Lung (tissue), 12 donors: Measurements from ENCODE around the gene WDR64. TPM values are rescaled to one million over a fixed set of nuclear protein-coding genes. Genes with fewer than 3 reads are reported as not detected.

Experiments used
- ATAC-seq: fragments of 200-7000 bp; cut with Tn5 transposase; one replicate; pipeline ENCODE4 v1.9.1; 2020; ENCODE audit warnings: moderate number of reproducible peaks; ENCODE audit not compliant: insufficient read depth, low FRiP score
- DNase-seq, 3 donors: peaks; one replicate each; pipeline ENCODE4 v3.0.0-alpha.2; 2013 to 2017
- H3K27ac ChIP-seq, 2 donors: one replicate each; pipeline ENCODE4 v1.5.1; 2013; ENCODE audit warnings: mild to moderate bottlenecking in 2 of 2, moderate library complexity in 2 of 2, control low read depth in 1 of 2, inconsistent platforms in 1 of 2, low read depth in 1 of 2, low read length in 1 of 2
- H3K27me3 ChIP-seq, 3 donors: one replicate each; pipeline ENCODE4 v1.5.1; 2013; ENCODE audit warnings: low read length in 2 of 3; ENCODE audit not compliant: control insufficient read depth in 3 of 3, insufficient read depth in 3 of 3
- H3K36me3 ChIP-seq, 4 donors: one replicate each; pipeline ENCODE4 v1.5.1; 2013; ENCODE audit warnings: low read length in 4 of 4, mild to moderate bottlenecking in 1 of 4, moderate library complexity in 1 of 4; ENCODE audit not compliant: control insufficient read depth in 4 of 4, insufficient read depth in 4 of 4
- H3K4me1 ChIP-seq, 5 donors: one replicate each; pipeline ENCODE4 v1.5.1; 2013; ENCODE audit warnings: low read length in 5 of 5, mild to moderate bottlenecking in 2 of 5, moderate library complexity in 1 of 5; ENCODE audit not compliant: control insufficient read depth in 5 of 5, insufficient read depth in 5 of 5
- H3K4me3 ChIP-seq: one replicate; pipeline ENCODE4 v1.5.1; 2013; ENCODE audit warnings: mild to moderate bottlenecking, control low read depth, moderate library complexity
- H3K9ac ChIP-seq, 2 donors: one replicate each; pipeline ENCODE4 v1.5.1; 2013; ENCODE audit warnings: low read length in 2 of 2, control low read depth in 1 of 2; ENCODE audit not compliant: insufficient read depth in 1 of 2
- H3K9me3 ChIP-seq, 4 donors: one replicate each; pipeline ENCODE4 v1.5.1; 2013; ENCODE audit warnings: low read length in 3 of 4, mild to moderate bottlenecking in 1 of 4, moderate library complexity in 1 of 4; ENCODE audit not compliant: control insufficient read depth in 4 of 4, insufficient read depth in 3 of 4
- CTCF ChIP-seq: IDR thresholded peaks from 2 replicates; pipeline ENCODE4 v1.5.1; 2012; ENCODE audit warnings: mild to moderate bottlenecking; ENCODE audit errors: control extremely low read depth, extremely low read depth
- WGBS, 2 donors: extraction: QIAGEN DNeasy Blood & Tissue Kit; methylation state at CpG; one replicate each; pipeline ENCODE4 v1.1.7; 2013; 5-methylcytosine and 5-hydroxymethylcytosine counted together
- polyA plus RNA-seq, 2 donors: library from polyadenylated mRNA; stranded (reverse); fragments of 200-250 nt; gene quantifications; one replicate each; pipeline ENCODE4 v1.2.1, GENCODE V29; 2013
- total RNA-seq, 2 donors: library from RNA; depleted of rRNA in 1 of 2; stranded (reverse); fragments of >200 nt in 1 of 2; gene quantifications; one replicate each; pipeline ENCODE4 v1.2.1, GENCODE V29; 2014 to 2021
- donor health status: control.
- donor health status: control.
- donor health status: Bipolar disorder and iron deficiency.
- donor health status: healthy.
- donor health status: DM: yes; HTN: yes; CAD: no.

WDR64 gene
- total and polyA plus RNA-seq, 4 donors = not detected

- Histone ChIP-seq H3K4me1 (no peaks in the 10 kb centered on the region), H3K4me3 (no peak overlapping the region), H3K9me3 (no peaks in the 10 kb centered on the region), H3K27ac (no peak overlapping the region), H3K36me3 (no peaks in the 10 kb centered on the region), H3K27me3 (peaks cover 0 to 2% (median 0%) of the 10 kb centered on the region in 3 donors), H3K9ac (no peak overlapping the region)
- TF ChIP-seq CTCF = no peak
- 64 to 73% methylated on average over 2 of the region's 2 CpGs for WGBS, 2 donors
- DNase-seq (no peak), ATAC-seq (no peak)
Observed at GRCh38 chr1:241836941-241837340, 184.9 kb downstream of the WDR64 start.

GRCh38 chr1:241837416-241837815 is 185.3 kb downstream of the WDR64 start:
- DNase-seq = no peak
- peaks cover 0 to 2% (median 0%) of the 10 kb centered on the region in 3 donors for H3K27me3 ChIP-seq
- H3K4me1 ChIP-seq = no peaks in the 10 kb centered on the region
- no peak for ATAC-seq
- WGBS, 2 donors = 86 to 91% methylated on average over 5 of the region's 5 CpGs
- H3K4me3 ChIP-seq = no peak overlapping the region
- no peak overlapping the region for H3K9ac ChIP-seq
- no peaks in the 10 kb centered on the region for H3K9me3 ChIP-seq
- no peak for TF ChIP-seq CTCF
- H3K36me3 ChIP-seq = no peaks in the 10 kb centered on the region
- H3K27ac ChIP-seq = no peak overlapping the region

- no peak overlapping the region for H3K9ac ChIP-seq
- 75 to 81% methylated on average over 4 of the region's 4 CpGs for WGBS, 2 donors
- ATAC-seq = no peak
Observed at GRCh38 chr1:241837901-241838300, 185.8 kb downstream of the WDR64 start.

More at GRCh38 chr1:241837901-241838300, 185.8 kb downstream of the WDR64 start:
- H3K4me3 ChIP-seq = no peak overlapping the region
- no peak for TF ChIP-seq CTCF
- H3K36me3 ChIP-seq = no peaks in the 10 kb centered on the region
- H3K27me3 ChIP-seq = peaks cover 0 to 3% (median 0%) of the 10 kb centered on the region in 3 donors
- no peaks in the 10 kb centered on the region for H3K9me3 ChIP-seq
- DNase-seq = no peak
- no peak overlapping the region for H3K27ac ChIP-seq
- H3K4me1 ChIP-seq = no peaks in the 10 kb centered on the region
